Upper lobe of left lung (tissue), 6 donors: ENCODE data around the gene ATP6V1B1. TPM values are rescaled to one million over a fixed set of nuclear protein-coding genes. Genes with fewer than 3 reads are reported as not detected.

Experiments
- ATAC-seq, 2 donors: fragments of 200-7000 bp; cut with Tn5 transposase; one replicate each; pipeline ENCODE4 v1.9.1; 2022; ENCODE audit warnings: mild to moderate bottlenecking in 2 of 2, moderate library complexity in 2 of 2; ENCODE audit not compliant: low FRiP score in 2 of 2
- DNase-seq, 2 donors: peaks; one replicate each; pipeline ENCODE4 v3.0.0-alpha.2; 2019 to 2020
- H3K27ac ChIP-seq, 4 donors: fragments of 200-600 bp; sonication (generic); one replicate each; pipeline ENCODE4 v1.5.1; 2016 to 2019
- H3K27me3 ChIP-seq, 4 donors: fragments of 200-600 bp; sonication (generic); one replicate each; pipeline ENCODE4 v1.5.1; 2017 to 2019
- H3K36me3 ChIP-seq, 4 donors: fragments of 200-600 bp; sonication (generic); one replicate each; pipeline ENCODE4 v1.5.1; 2016 to 2019
- H3K4me1 ChIP-seq, 4 donors: fragments of 200-600 bp; sonication (generic); one replicate each; pipeline ENCODE4 v1.5.1; 2018 to 2019
- H3K4me3 ChIP-seq, 4 donors: fragments of 200-600 bp; sonication (generic); one replicate each; pipeline ENCODE4 v1.5.1; 2017 to 2019; ENCODE audit warnings: mild to moderate bottlenecking in 2 of 4, moderate library complexity in 1 of 4
- H3K9me3 ChIP-seq, 4 donors: fragments of 200-600 bp; sonication (generic); one replicate each; pipeline ENCODE4 v1.5.1; 2018 to 2019
- CTCF ChIP-seq, 6 experiments: fragments of 450-650 bp in 4 of 6; fragments of 200-600 bp in 2 of 6; sonication (generic) in 2 of 6; IDR thresholded peaks; one replicate each; pipeline ENCODE4 v1.5.1; 2016 to 2019; ENCODE audit warnings: antibody characterized with exemption in 6 of 6
- EP300 ChIP-seq, 4 donors: sonication (generic); formaldehyde crosslinking; IDR thresholded peaks; one replicate each; pipeline ENCODE4 v1.5.1; 2017; ENCODE audit warnings: antibody characterized with exemption in 4 of 4, control low read depth in 2 of 4
- POLR2A ChIP-seq, 4 donors: fragments of 450-650 bp; IDR thresholded peaks; one replicate each; pipeline ENCODE4 v1.5.1; 2016 to 2017; ENCODE audit warnings: antibody characterized with exemption in 4 of 4, mild to moderate bottlenecking in 2 of 4
- POLR2AphosphoS5 ChIP-seq, 2 donors: sonication (generic); formaldehyde crosslinking; IDR thresholded peaks; one replicate each; pipeline ENCODE4 v1.5.1; 2017; ENCODE audit warnings: antibody characterized with exemption in 2 of 2
- WGBS, 2 donors: methylation state at CpG; one replicate each; pipeline ENCODE4 v1.1.5; 2017 to 2018; 5-methylcytosine and 5-hydroxymethylcytosine counted together
- total RNA-seq, 6 donors: library from RNA; depleted of rRNA in 4 of 6; stranded (reverse); fragments of >200 nt in 4 of 6; gene quantifications; one replicate each; pipeline versions ENCODE4 v1.1.0 to v1.2.1, GENCODE V29; 2016 to 2021
- donor health status: DM: no; HTN: no; CAD: no; lungs with moderate emphysema.
- donor health status: DM: no; HTN: yes; CAD: no; lungs with severe emphysema.

The ATP6V1B1 gene
- total RNA-seq, 6 donors from 2014 or later = 1.6 to 23.0 (median 3.2) TPM; not detected in 1

- Histone ChIP-seq H3K36me3 (no peaks in the 10 kb centered on the region), H3K4me1 (no peaks in the 10 kb centered on the region), H3K9me3 (no peaks in the 10 kb centered on the region), H3K4me3 (no peak overlapping the region), H3K27ac (no peak overlapping the region), H3K27me3 (no peaks in the 10 kb centered on the region)
- DNase-seq (peak in 1 of 2 donors; percentile 43), ATAC-seq (no peak)
- 71 to 73% methylated on average over 11 to 18 of the region's 18 CpGs for WGBS, 2 donors
- TF ChIP-seq POLR2AphosphoS5 (IDR thresholded peaks at IDR 0.05) (no peak), CTCF (IDR thresholded peaks at IDR 0.05) (no peak), EP300 (IDR thresholded peaks at IDR 0.05) (no peak), POLR2A (IDR thresholded peaks at IDR 0.05) (no peak)
Measured at GRCh38 chr2:70922235-70923234, 13.2 kb upstream of the ATP6V1B1 start.

- Histone ChIP-seq H3K27me3 (no peaks in the 10 kb centered on the region), H3K4me3 (no peak overlapping the region), H3K27ac (no peak overlapping the region), H3K4me1 (no peaks in the 10 kb centered on the region), H3K9me3 (no peaks in the 10 kb centered on the region), H3K36me3 (no peaks in the 10 kb centered on the region)
- TF ChIP-seq POLR2A (IDR thresholded peaks at IDR 0.05) (no peak), POLR2AphosphoS5 (IDR thresholded peaks at IDR 0.05) (no peak), CTCF (IDR thresholded peaks at IDR 0.05) (no peak), EP300 (IDR thresholded peaks at IDR 0.05) (no peak)
- WGBS, 2 donors = 64 to 66% methylated on average over 9 to 10 of the region's 10 CpGs
- DNase-seq = no peak
- ATAC-seq = no peak
Measured at GRCh38 chr2:70923378-70924015, 12.2 kb upstream of the ATP6V1B1 start.

GRCh38 chr2:70926042-70926441 lies 9.7 kb upstream of the ATP6V1B1 start:
- H3K9me3 ChIP-seq = no peaks in the 10 kb centered on the region
- DNase-seq = no peak
- 83 to 96% methylated on average over 1 to 2 of the region's 2 CpGs for WGBS, 2 donors

GRCh38 chr2:70927138-70927537 lies 8.6 kb upstream of the ATP6V1B1 start:
- Histone ChIP-seq H3K27ac (no peak overlapping the region), H3K9me3 (no peaks in the 10 kb centered on the region), H3K36me3 (no peaks in the 10 kb centered on the region), H3K4me3 (no peak overlapping the region), H3K27me3 (no peaks in the 10 kb centered on the region), H3K4me1 (no peaks in the 10 kb centered on the region)
- WGBS, 2 donors = 81 to 94% methylated on average over 3 of the region's 3 CpGs
- TF ChIP-seq POLR2A (IDR thresholded peaks at IDR 0.05) = no peak
- TF ChIP-seq EP300 (IDR thresholded peaks at IDR 0.05) = no peak
- TF ChIP-seq POLR2AphosphoS5 (IDR thresholded peaks at IDR 0.05) = no peak
- TF ChIP-seq CTCF (IDR thresholded peaks at IDR 0.05) = no peak
- DNase-seq = no peak
- ATAC-seq = no peak

More at GRCh38 chr2:70926042-70926441, 9.7 kb upstream of the ATP6V1B1 start:
- H3K4me1 ChIP-seq = no peaks in the 10 kb centered on the region
- no peaks in the 10 kb centered on the region for H3K27me3 ChIP-seq
- TF ChIP-seq CTCF (IDR thresholded peaks at IDR 0.05) (no peak), EP300 (IDR thresholded peaks at IDR 0.05) (no peak), POLR2AphosphoS5 (IDR thresholded peaks at IDR 0.05) (no peak), POLR2A (IDR thresholded peaks at IDR 0.05) (no peak)
- H3K27ac ChIP-seq = no peak overlapping the region
- no peaks in the 10 kb centered on the region for H3K36me3 ChIP-seq
- no peak overlapping the region for H3K4me3 ChIP-seq
- ATAC-seq = no peak
